ENCODE data around the gene PHOSPHO1. TPM values are rescaled to one million over a fixed set of nuclear protein-coding genes. Genes with fewer than 3 reads are reported as not detected.

Gene PHOSPHO1
- total RNA-seq, 1 experiment from 2014 or later, result 1.1 TPM

- H3K9ac ChIP-seq (ENCODE audit: low read length), result peak overlapping the region; percentile 66; the same call in 1 of the 2 replicates
- no peaks in the 10 kb centered on the region for H3K36me3 ChIP-seq (ENCODE audit: low read depth, low read length)
- no peaks in the 10 kb centered on the region for H4K20me1 ChIP-seq (ENCODE audit: low read length)
- H3K9me3 ChIP-seq (ENCODE audit: low read length), result no peaks in the 10 kb centered on the region
- no peaks in the 10 kb centered on the region for H3K9me2 ChIP-seq (replicated peaks; ENCODE audit: low read length)
- no peaks in the 10 kb centered on the region for H3K79me2 ChIP-seq (ENCODE audit: low read length)
- H3K27ac ChIP-seq (ENCODE audit: low read length), result 0 out of 2 replicates have a peak overlapping the region, but pooled peaks have one; percentile 35
- intact Hi-C loops (cut with micrococcal nuclease), result no loop called here
- H3K27me3 ChIP-seq (ENCODE audit: low read length), result no peaks in the 10 kb centered on the region
- peak overlapping the region; percentile 87 for H2AFZ ChIP-seq (ENCODE audit: low read length)
- peak overlapping the region; percentile 68 for H3K4me3 ChIP-seq (ENCODE audit: low read length)
- peaks cover 12% of the 10 kb centered on the region for H3K4me1 ChIP-seq (ENCODE audit: insufficient read depth, low read length)
- no peaks in the 10 kb centered on the region for H3F3A ChIP-seq (ENCODE audit: low read length, unreplicated experiment)
- ChIA-PET POLR2A (ENCODE audit: unreplicated experiment) (interaction anchor here (0.6 kb wide), 2 partner anchors 306 to 766 kb away, joined by 3 to 4 read pairs; no protein-coding TSS in a partner anchor), CTCF (interaction anchor here (1.0 to 1.4 kb wide), 2 partner anchors 228 to 296 kb away, joined by 3 read pairs; no protein-coding TSS in a partner anchor)
- BruUV-seq (replicated peaks), result no TSS peak
- DNase-seq (peak; percentile 28), ATAC-seq (peak; percentile 14)
- peak overlapping the region; percentile 80 for H3K4me2 ChIP-seq (ENCODE audit: low read length)
- TF ChIP-seq EZH2phosphoT487 (IDR thresholded peaks at IDR 0.05; ENCODE audit: borderline replicate concordance, low read length) (no peak), EZH2 (IDR thresholded peaks at IDR 0.05; ENCODE audit: low read length, unreplicated experiment) (no peak), CTCF (conservative IDR thresholded peaks at IDR 0.05; ENCODE audit: low read depth, low read length) (no peak)
These were observed 30.3 kb upstream of the PHOSPHO1 start for GRCh38 chr17:49260817-49261291.

GRCh38 chr17:49260011-49260816, 29.6 kb upstream of the PHOSPHO1 start:
- no peaks in the 10 kb centered on the region for H3K79me2 ChIP-seq (ENCODE audit: low read length)
- peak overlapping the region; percentile 80 for H3K4me2 ChIP-seq (ENCODE audit: low read length)
- no peaks in the 10 kb centered on the region for H3K9me3 ChIP-seq (ENCODE audit: low read length)
- H3K9ac ChIP-seq (ENCODE audit: low read length), result peak overlapping the region; percentile 66
- TF ChIP-seq CTCF (conservative IDR thresholded peaks at IDR 0.05; ENCODE audit: low read depth, low read length) (no peak), EZH2 (IDR thresholded peaks at IDR 0.05; ENCODE audit: low read length, unreplicated experiment) (no peak), EZH2phosphoT487 (IDR thresholded peaks at IDR 0.05; ENCODE audit: borderline replicate concordance, low read length) (no peak)
- peak; percentile 87 for ATAC-seq
- ChIA-PET POLR2A (ENCODE audit: unreplicated experiment) (interaction anchor here (0.6 kb wide), 2 partner anchors 306 to 490 kb away, joined by 3 to 4 read pairs; no protein-coding TSS in a partner anchor), CTCF (interaction anchor here (1.0 to 1.4 kb wide), 2 partner anchors 227 to 296 kb away, joined by 3 read pairs; no protein-coding TSS in a partner anchor)
- no peaks in the 10 kb centered on the region for H3K27me3 ChIP-seq (ENCODE audit: low read length)
- no TSS peak for BruUV-seq (replicated peaks)
- H3F3A ChIP-seq (ENCODE audit: low read length, unreplicated experiment), result no peaks in the 10 kb centered on the region
- peak; percentile 79 for DNase-seq
- no peaks in the 10 kb centered on the region for H3K36me3 ChIP-seq (ENCODE audit: low read depth, low read length)
- H4K20me1 ChIP-seq (ENCODE audit: low read length), result no peaks in the 10 kb centered on the region
- intact Hi-C loops (cut with micrococcal nuclease), result no loop called here
- H3K9me2 ChIP-seq (replicated peaks; ENCODE audit: low read length), result no peaks in the 10 kb centered on the region
- peak overlapping the region; percentile 87 for H2AFZ ChIP-seq (ENCODE audit: low read length)
- peak overlapping the region; percentile 68 for H3K4me3 ChIP-seq (ENCODE audit: low read length)
- H3K27ac ChIP-seq (ENCODE audit: low read length), result peak overlapping the region; percentile 35
- H3K4me1 ChIP-seq (ENCODE audit: insufficient read depth, low read length), result peaks cover 12% of the 10 kb centered on the region

Data from PC-3 (cell line).